Measurements from ENCODE around the gene DKC1. TPM values are rescaled to one million over a fixed set of nuclear protein-coding genes. Genes with fewer than 3 reads are reported as not detected.
A peak's percentile ranks its signal among the peaks of the same experiment; 100 is the strongest.
"Not testable (repeated sequence)": the region's sequence is repeated elsewhere in the genome, so short reads cannot be mapped to it uniquely, and the experiment has no call there.

The DKC1 gene
- total RNA-seq, 1 experiment from 2014 or later: 20.4 TPM

DNA sequence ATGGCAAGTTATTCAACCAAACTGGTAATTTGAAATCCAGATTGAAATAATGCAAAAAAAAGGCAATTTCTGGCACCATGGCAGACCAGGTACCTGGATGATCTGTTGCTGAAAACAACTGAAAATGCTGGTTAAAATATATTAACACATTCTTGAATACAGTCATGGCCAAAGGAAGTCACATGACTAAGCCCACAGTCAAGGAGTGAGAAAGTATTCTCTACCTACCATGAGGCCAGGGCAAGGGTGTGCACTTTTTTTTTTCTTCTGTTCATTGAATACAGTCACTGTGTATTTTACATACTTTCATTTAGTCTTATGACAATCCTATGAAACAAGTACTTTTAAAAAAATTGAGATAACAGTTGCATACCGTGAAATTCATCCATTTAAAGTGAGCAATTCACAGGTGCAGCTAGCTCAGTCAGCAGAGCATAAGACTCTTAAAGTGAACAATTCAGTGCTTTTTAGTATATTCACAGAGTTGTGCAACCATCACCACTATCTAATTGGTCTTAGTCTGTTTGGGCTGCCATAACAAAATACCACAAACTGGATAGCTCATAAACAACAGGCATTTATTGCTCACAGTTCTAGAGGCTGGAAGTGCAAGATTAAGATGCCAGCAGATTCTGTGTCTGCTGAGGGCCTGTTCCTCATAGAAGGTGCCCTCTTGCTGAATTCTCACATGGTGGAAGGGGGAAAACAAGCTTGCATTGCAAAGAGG, 47.4 kb downstream of the DKC1 start:
- DNase-seq (ENCODE audit: low read depth): no peak
- in situ Hi-C loops (cut with HindIII; ENCODE audit: low pct_unique_long_range_greater_than_20kb, low sequenced_read_pairs): no loop called here

DNA sequence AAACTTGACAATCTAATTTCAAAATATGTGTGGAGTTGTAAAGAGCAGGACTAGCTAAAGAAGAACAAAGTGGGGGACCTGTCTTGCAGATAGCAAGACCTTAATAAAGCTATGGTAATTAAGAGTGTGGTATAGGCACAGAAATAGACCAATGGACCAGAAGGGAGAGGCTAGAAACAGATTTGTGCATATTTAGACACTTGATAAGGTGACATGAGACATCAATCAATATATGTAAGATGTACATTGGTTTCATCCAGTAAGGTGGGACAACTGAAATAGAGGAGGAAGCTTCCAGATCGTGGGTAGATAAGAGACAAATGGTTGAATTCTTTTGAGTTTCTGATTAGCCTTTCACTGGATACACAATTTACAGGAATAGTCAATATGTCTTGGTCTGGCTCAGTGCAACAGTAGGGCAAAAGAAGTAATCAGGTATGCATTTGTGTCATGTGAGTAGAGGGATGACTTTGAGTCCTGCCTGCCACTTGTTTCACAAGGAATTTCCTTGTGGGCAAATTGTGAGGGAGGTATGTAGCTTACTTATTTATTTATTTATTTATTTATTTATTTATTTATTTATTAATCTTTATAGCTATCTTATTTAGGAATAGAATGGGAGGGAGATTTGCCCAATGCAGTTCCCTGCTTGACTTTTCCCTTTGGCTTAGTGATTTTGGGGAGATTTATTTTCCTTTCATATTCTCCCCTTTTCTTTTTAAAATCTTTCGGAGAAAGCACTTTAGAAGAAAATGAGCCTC, 49.9 kb downstream of the DKC1 start:
- in situ Hi-C loops (cut with HindIII; ENCODE audit: low pct_unique_long_range_greater_than_20kb, low sequenced_read_pairs): no loop called here
- DNase-seq (ENCODE audit: low read depth): no peak

DNA sequence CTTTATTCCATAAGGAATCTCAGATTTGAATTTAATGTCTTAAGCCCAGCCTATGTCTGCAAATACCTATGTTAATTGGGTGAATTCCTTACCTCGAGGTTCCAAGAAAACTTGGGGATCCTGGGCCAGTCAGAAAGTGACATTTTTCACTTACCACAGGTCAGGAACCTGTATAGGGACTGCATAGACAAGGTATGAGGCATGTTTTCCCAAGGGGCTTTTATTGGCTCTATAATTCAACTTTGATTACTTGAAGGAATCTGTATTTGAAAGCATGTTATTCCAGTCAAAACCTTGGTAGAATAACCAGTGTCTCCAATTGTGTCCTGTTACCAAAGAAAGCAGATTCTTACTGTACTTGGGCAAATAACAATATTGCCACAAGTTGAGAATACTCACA, 51.1 kb downstream of the DKC1 start:
- no peak for DNase-seq (ENCODE audit: low read depth)
- in situ Hi-C loops (cut with HindIII; ENCODE audit: low pct_unique_long_range_greater_than_20kb, low sequenced_read_pairs): no loop called here

DNA sequence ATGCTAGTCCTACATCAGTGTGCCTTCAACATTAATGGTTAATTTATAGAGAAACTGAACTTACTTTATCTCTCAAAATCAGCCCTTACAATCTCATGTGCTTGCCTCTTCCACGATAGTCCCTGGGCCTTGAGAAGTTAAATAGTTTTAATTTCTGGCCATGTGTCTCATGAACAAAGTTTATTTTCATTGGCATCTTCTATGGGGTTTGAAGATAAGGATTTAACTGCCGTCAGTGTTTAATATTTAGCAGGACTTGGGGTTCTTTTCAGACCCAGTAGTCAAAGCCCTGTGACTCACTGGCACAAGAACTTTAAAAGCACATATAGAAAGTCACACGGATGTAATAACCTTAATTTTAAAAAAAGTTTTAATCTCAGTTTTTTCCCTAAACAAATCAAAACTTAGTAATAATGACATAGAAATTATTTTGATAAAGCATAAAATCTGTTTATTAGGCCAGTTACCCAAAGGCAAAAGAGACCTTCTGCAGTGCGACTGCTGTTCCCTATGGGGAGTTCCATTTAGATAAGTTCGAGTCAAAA, 52.7 kb downstream of the DKC1 start:
- in situ Hi-C loops (cut with HindIII; ENCODE audit: low pct_unique_long_range_greater_than_20kb, low sequenced_read_pairs): no loop called here
- DNase-seq (ENCODE audit: low read depth): peak; percentile 42

DNA sequence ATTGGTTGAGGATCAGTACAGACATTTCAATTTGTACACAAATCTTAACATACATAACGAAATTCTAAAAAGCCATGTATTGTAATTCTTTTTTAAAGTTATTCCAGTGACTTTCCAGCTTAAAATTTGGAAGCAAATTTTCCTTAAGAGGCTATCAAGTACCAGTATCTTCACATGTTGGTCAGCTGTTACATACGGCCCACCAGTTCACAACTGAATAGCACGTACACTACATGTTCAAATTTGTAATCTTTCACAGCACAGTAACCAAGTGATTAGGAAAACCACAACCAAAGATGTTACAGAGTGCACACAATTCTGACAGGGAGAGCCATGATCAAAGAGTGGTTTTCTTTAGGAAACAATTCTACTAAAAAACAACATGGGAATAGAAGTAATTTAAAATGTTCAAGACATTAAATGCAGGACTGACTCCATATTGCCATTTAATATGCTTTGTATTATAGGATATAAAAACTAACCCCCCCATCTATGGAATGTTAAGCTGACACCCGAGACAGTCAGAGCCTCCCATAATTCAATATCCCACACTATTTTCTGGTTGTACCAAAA, 53.7 kb downstream of the DKC1 start:
- DNase-seq (ENCODE audit: low read depth); in situ Hi-C loops (cut with HindIII; ENCODE audit: low pct_unique_long_range_greater_than_20kb, low sequenced_read_pairs): not testable (repeated sequence)

DNA sequence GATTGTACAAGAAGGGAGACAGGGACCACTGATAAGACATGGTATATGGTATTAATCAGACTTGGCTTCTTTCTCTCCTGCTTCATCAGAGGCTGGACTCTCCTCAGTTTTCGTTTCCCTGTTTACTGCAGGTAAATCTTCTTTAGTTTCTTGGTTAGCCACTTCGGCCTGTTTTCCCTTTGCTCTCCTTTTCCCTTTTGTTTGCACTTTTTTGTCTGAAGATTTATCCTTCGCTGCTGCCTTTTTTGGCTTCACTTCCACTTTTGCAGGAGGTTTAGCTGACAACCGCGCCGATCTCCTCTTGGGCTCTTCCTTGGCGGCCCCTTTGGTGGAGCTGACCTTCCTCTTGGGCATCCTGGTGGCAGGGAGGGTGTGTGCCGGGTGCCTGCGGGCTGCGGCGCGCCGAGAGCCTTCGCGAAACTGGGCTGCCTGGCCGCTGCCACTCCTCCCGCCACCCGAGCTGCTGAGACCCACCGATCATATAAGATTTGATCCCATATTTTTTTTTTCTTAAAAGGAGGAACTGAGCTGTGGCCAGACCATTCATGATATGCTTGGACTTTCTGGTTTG, 54.5 kb downstream of the DKC1 start:
- in situ Hi-C loops (cut with HindIII; ENCODE audit: low pct_unique_long_range_greater_than_20kb, low sequenced_read_pairs); DNase-seq (ENCODE audit: low read depth): not testable (repeated sequence)

DNA sequence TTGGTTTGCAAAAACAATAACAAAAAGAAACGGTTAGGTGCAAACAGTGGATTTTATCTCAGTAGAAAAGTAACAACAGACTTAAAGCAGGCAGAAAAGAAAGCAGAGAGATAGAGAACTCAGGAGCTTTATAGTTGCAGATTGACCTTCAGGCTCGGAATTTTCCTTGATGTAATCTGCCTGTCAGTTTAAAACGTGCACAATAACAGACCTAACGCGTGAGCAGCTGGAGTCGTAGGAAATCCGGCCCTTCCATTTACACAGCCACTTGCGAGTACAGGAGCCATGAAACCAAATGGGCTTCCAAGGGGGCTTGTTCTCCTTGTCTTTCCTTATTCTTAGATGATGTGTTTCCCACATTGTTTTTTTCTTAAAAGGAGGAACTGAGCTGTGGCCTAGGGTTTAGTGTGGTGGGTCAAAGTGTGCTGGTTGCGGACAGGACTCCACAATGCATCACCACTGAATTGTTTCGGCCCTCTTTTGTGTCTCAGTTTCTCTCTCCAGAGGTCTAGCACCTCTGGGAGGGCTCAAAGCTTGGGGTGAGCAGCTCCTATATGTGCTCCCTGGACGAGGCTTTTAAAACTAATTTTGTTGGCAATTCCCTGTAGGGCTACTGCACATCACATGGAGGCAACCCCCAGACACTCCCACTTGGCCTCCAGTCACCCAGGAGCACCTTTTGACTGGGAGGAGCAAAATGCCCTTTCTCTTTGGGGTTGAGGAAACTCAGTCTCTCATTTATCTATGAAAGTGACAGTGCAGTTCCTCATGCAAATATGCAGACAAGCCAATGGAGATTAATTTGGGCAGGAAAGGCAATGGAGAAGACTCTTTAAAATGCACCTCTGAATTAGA, 56.5 kb downstream of the DKC1 start:
- in situ Hi-C loops (cut with HindIII; ENCODE audit: low pct_unique_long_range_greater_than_20kb, low sequenced_read_pairs): no loop called here
- DNase-seq (ENCODE audit: low read depth): no peak

DNA sequence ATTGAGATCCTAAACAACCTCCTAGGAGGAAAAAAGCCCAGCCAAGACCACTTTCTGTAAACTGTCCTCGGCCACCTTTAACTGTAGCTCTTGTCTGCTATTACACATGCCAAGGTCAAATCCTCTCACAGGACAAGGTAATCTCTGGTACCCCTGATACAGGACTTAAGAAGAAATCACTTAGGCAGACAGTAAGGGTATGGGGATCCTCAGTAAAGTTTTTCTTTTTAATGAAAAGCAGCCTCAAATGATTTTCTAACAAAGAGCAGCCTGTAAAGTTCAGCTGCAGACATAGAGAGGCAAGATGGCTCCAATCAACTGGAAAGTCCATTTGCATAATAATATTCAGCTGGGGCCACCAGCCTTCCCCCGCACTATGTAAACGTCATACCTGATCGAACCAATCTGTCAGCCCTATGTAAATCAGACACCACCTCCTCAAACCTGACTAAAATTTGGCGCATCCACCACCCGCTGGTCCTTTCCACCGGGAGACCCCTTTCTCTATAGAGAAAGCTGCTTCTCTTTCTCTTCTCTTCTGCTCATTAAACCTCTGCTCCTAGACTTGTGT, 57.2 kb downstream of the DKC1 start:
- in situ Hi-C loops (cut with HindIII; ENCODE audit: low pct_unique_long_range_greater_than_20kb, low sequenced_read_pairs): no loop called here
- DNase-seq (ENCODE audit: low read depth): no peak

DNA sequence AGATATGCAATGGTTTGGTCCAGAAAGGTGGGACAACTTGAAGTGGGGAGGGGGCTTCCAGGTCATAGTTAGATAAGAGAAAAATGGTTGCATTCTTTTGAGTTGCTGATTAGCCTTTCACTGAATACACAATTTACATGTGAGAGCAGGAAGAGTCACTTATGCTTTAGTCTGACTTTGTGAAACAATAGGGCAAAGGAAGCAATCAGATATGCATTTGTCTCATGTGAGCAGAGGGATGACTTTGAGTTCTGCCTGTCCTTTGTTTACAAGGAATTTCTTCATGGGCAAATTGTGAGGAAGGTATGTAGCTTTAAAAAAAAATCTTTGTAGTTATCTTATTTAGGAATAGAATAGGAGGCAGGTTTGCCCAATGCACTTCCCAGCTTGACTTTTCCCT, 58.9 kb downstream of the DKC1 start:
- in situ Hi-C loops (cut with HindIII; ENCODE audit: low pct_unique_long_range_greater_than_20kb, low sequenced_read_pairs): no loop called here
- DNase-seq (ENCODE audit: low read depth): no peak

DNA sequence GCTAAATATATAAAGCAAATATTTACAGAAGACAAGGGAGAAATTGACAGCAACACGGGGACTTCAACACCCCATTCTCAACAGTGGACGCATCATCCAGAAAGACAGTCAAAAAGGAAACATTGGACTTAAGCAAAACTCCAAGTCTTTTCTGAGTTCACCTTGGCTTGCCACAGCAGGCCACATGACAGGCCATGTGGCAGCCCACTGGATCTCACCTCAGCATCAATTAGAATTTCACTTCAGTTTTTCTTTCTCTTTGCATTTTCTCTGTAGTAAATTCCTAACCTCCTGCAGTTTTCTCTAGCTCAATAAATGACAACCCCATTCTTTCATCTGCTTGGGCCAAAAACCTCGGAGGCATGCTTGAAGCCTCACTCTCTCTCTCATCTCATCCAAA, 59.4 kb downstream of the DKC1 start:
- DNase-seq (ENCODE audit: low read depth): no peak
- in situ Hi-C loops (cut with HindIII; ENCODE audit: low pct_unique_long_range_greater_than_20kb, low sequenced_read_pairs): no loop called here

DNA sequence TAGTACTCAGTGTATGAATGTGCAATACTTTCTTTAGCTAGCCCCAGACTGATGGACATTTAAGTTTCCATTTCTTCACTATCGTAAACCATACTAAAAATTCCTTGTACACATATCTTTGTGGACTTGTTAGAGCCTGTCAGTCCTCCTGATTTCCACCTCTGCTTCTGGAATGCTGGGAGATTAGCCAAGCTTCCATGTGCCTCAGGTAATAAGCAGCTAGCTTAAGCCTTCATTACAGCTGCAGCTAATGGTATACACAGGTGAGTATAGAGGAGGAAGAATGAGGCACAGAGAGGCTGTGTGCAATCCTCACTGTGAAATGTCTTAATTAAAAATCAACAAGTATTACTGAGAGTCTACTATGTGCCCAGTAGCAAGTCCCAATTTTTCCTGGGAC, 62.0 kb downstream of the DKC1 start:
- DNase-seq (ENCODE audit: low read depth): no peak
- in situ Hi-C loops (cut with HindIII; ENCODE audit: low pct_unique_long_range_greater_than_20kb, low sequenced_read_pairs): no loop called here

DNA sequence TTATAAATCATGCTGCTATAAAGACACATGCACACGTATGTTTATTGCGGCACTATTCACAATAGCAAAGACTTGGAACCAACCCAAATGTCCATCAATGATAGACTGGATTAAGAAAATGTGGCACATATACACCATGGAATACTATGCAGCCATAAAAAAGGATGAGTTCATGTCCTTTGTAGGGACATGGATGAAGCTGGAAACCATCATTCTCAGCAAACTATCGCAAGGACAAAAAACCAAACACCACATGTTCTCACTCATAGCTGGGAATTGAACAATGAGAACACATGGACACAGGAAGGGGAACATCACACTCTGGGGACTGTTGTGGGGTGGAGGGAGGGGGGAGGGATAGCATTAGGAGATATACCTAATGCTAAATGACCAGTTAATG, 62.9 kb downstream of the DKC1 start:
- DNase-seq (ENCODE audit: low read depth); in situ Hi-C loops (cut with HindIII; ENCODE audit: low pct_unique_long_range_greater_than_20kb, low sequenced_read_pairs): not testable (repeated sequence)

Other genes starting within 250 kb of the DKC1 start
- gene FAM3A, start 246.6 kb upstream of the DKC1 start, total RNA-seq (2014; rRNA removed; shearing (Covaris generic); ENCODE audit: low replicate concordance): 32.5 and 47.1 TPM in 2 replicates
- gene G6PD, start 216.0 kb upstream of the DKC1 start, total RNA-seq (2014; rRNA removed; shearing (Covaris generic); ENCODE audit: low replicate concordance): 600 and 665 TPM in 2 replicates
- gene IKBKG, start 215.2 kb upstream of the DKC1 start, total RNA-seq (2014; rRNA removed; shearing (Covaris generic); ENCODE audit: low replicate concordance): 32.9 and 49.8 TPM in 2 replicates
- gene CTAG1A, start 177.7 kb upstream of the DKC1 start, total RNA-seq (2014; rRNA removed; shearing (Covaris generic); ENCODE audit: low replicate concordance): not detected in 2 replicates
- gene CTAG1B, start 143.6 kb upstream of the DKC1 start, total RNA-seq (2014; rRNA removed; shearing (Covaris generic); ENCODE audit: low replicate concordance): not detected in 2 replicates
- not detected in 2 replicates for gene CTAG2, start 109.3 kb upstream of the DKC1 start, total RNA-seq (2014; rRNA removed; shearing (Covaris generic); ENCODE audit: low replicate concordance)
- 0.14 TPM in 1 of 2 replicates, not detected in the other for gene GAB3, start 11.8 kb upstream of the DKC1 start, total RNA-seq (2014; rRNA removed; shearing (Covaris generic); ENCODE audit: low replicate concordance)
- gene MPP1, start 42.6 kb downstream of the DKC1 start, total RNA-seq (2014; rRNA removed; shearing (Covaris generic); ENCODE audit: low replicate concordance): 36.1 and 38.7 TPM in 2 replicates
- gene SMIM9, start 71.8 kb downstream of the DKC1 start, total RNA-seq (2014; rRNA removed; shearing (Covaris generic); ENCODE audit: low replicate concordance): not detected in 2 replicates
- 5.0 TPM in 1 of 2 replicates, not detected in the other for gene F8A1, start 123.5 kb downstream of the DKC1 start, total RNA-seq (2014; rRNA removed; shearing (Covaris generic); ENCODE audit: low replicate concordance)

Data from Caki2 (cell line).